Neuron (in vitro differentiated cells): ENCODE measurements around the gene UBE4B.
"Not testable (repeated sequence)": the region's sequence is repeated elsewhere in the genome, so short reads cannot be mapped to it uniquely, and the experiment has no call there.

Experiments
- H2AFZ ChIP-seq: one replicate; pipeline ENCODE4 v1.6.1; 2013; ENCODE audit warnings: low read depth, mild to moderate bottlenecking, inconsistent platforms, low read length, moderate library complexity
- H3K27me3 ChIP-seq: one replicate; pipeline ENCODE4 v1.6.1; 2013; ENCODE audit warnings: low read length; ENCODE audit not compliant: insufficient read depth
- H3K36me3 ChIP-seq: one replicate; pipeline ENCODE4 v1.6.1; 2013; ENCODE audit warnings: low read length; ENCODE audit not compliant: insufficient read depth
- H3K4me1 ChIP-seq: one replicate; pipeline ENCODE4 v1.6.1; 2013; ENCODE audit warnings: low read length; ENCODE audit not compliant: insufficient read depth
- H3K4me3 ChIP-seq: 2 replicates; pipeline ENCODE4 v1.5.1; 2013; ENCODE audit warnings: mild to moderate bottlenecking, low read length, moderate library complexity
- H3K9me3 ChIP-seq: one replicate; pipeline ENCODE4 v1.6.1; 2013; ENCODE audit warnings: low read length

The UBE4B gene

GRCh38 chr1:10205206-10205605, 172.4 kb downstream of the UBE4B start:
- not testable (repeated sequence) for H3K4me3 ChIP-seq, H3K9me3 ChIP-seq, H3K27me3 ChIP-seq, H3K4me1 ChIP-seq, H3K36me3 ChIP-seq, H2AFZ ChIP-seq

GRCh38 chr1:10207810-10208209, 175.1 kb downstream of the UBE4B start:
- H3K4me1 ChIP-seq, result peaks cover 13% of the 10 kb centered on the region

GRCh38 chr1:10208537-10208936, 175.8 kb downstream of the UBE4B start:
- no peaks in the 10 kb centered on the region for H3K36me3 ChIP-seq
- H3K9me3 ChIP-seq, result no peaks in the 10 kb centered on the region
- H3K4me1 ChIP-seq, result peaks cover 20% of the 10 kb centered on the region
- no peak overlapping the region for H2AFZ ChIP-seq
- no peak overlapping the region for H3K4me3 ChIP-seq
- no peaks in the 10 kb centered on the region for H3K27me3 ChIP-seq

More at GRCh38 chr1:10207810-10208209, 175.1 kb downstream of the UBE4B start:
- no peak overlapping the region for H3K4me3 ChIP-seq
- H3K9me3 ChIP-seq, result no peaks in the 10 kb centered on the region
- H3K27me3 ChIP-seq, result no peaks in the 10 kb centered on the region
- no peak overlapping the region for H2AFZ ChIP-seq
- H3K36me3 ChIP-seq, result no peaks in the 10 kb centered on the region

GRCh38 chr1:10209590-10209904, 176.8 kb downstream of the UBE4B start:
- H3K9me3 ChIP-seq, result no peaks in the 10 kb centered on the region
- peaks cover 24% of the 10 kb centered on the region for H3K4me1 ChIP-seq
- no peaks in the 10 kb centered on the region for H3K36me3 ChIP-seq
- peak overlapping the region; percentile 94 for H3K4me3 ChIP-seq
- H2AFZ ChIP-seq, result peak overlapping the region; percentile 81
- H3K27me3 ChIP-seq, result no peaks in the 10 kb centered on the region

- H3K36me3 ChIP-seq, result no peaks in the 10 kb centered on the region
- H2AFZ ChIP-seq, result peak within 1 kb of the TSS; percentile 81
- H3K4me3 ChIP-seq, result peak within 1 kb of the TSS; percentile 94
- no peaks in the 10 kb centered on the region for H3K9me3 ChIP-seq
- no peaks in the 10 kb centered on the region for H3K27me3 ChIP-seq
- peaks cover 24% of the 10 kb centered on the region for H3K4me1 ChIP-seq
These were observed 177.4 kb downstream of the UBE4B start, which contains the start of gene KIF1B for GRCh38 chr1:10209905-10210810. Gene KIF1B, plus strand, starts transcription at chr1:10210570. Its CDS starts 21,759 bp downstream, at chr1:10232329.

- H3K9me3 ChIP-seq, result no peaks in the 10 kb centered on the region
These were observed 178.4 kb downstream of the UBE4B start for GRCh38 chr1:10210841-10211804.

GRCh38 chr1:10211805-10212410, 179.2 kb downstream of the UBE4B start:
- Histone ChIP-seq H3K27me3 (no peaks in the 10 kb centered on the region), H2AFZ (no peak overlapping the region)

More at GRCh38 chr1:10210841-10211804, 178.4 kb downstream of the UBE4B start:
- no peaks in the 10 kb centered on the region for H3K27me3 ChIP-seq
- no peak overlapping the region for H2AFZ ChIP-seq
- H3K36me3 ChIP-seq, result peaks cover 5% of the 10 kb centered on the region
- peak overlapping the region; percentile 94 for H3K4me3 ChIP-seq
- H3K4me1 ChIP-seq, result peaks cover 26% of the 10 kb centered on the region

GRCh38 chr1:10212476-10212875, 179.7 kb downstream of the UBE4B start:
- H3K9me3 ChIP-seq, result no peaks in the 10 kb centered on the region
- no peaks in the 10 kb centered on the region for H3K27me3 ChIP-seq
- no peak overlapping the region for H2AFZ ChIP-seq
- H3K4me3 ChIP-seq, result peak overlapping the region; percentile 94
- peaks cover 35% of the 10 kb centered on the region for H3K4me1 ChIP-seq
- H3K36me3 ChIP-seq, result peaks cover 5% of the 10 kb centered on the region

More at GRCh38 chr1:10211805-10212410, 179.2 kb downstream of the UBE4B start:
- H3K36me3 ChIP-seq, result peaks cover 5% of the 10 kb centered on the region
- peak overlapping the region; percentile 94 for H3K4me3 ChIP-seq
- peaks cover 33% of the 10 kb centered on the region for H3K4me1 ChIP-seq
- H3K9me3 ChIP-seq, result no peaks in the 10 kb centered on the region

GRCh38 chr1:10213186-10213705, 180.5 kb downstream of the UBE4B start:
- peak overlapping the region; percentile 94 for H3K4me3 ChIP-seq

GRCh38 chr1:10216090-10216749, 183.5 kb downstream of the UBE4B start:
- Histone ChIP-seq H3K4me3 (no peak overlapping the region), H2AFZ (no peak overlapping the region), H3K4me1 (peaks cover 38% of the 10 kb centered on the region), H3K27me3 (no peaks in the 10 kb centered on the region), H3K36me3 (peaks cover 9% of the 10 kb centered on the region), H3K9me3 (no peaks in the 10 kb centered on the region)

More at GRCh38 chr1:10213186-10213705, 180.5 kb downstream of the UBE4B start:
- H3K27me3 ChIP-seq, result no peaks in the 10 kb centered on the region
- H2AFZ ChIP-seq, result no peak overlapping the region
- peaks cover 9% of the 10 kb centered on the region for H3K36me3 ChIP-seq
- no peaks in the 10 kb centered on the region for H3K9me3 ChIP-seq
- peaks cover 42% of the 10 kb centered on the region for H3K4me1 ChIP-seq

- Histone ChIP-seq H3K9me3 (no peaks in the 10 kb centered on the region), H3K4me3 (no peak overlapping the region), H3K36me3 (peaks cover 9% of the 10 kb centered on the region), H2AFZ (no peak overlapping the region), H3K4me1 (peaks cover 31% of the 10 kb centered on the region), H3K27me3 (no peaks in the 10 kb centered on the region)
These were observed 185.1 kb downstream of the UBE4B start for GRCh38 chr1:10217748-10218441.
